Kidney epithelial cell (primary cell): ENCODE results near the gene ZNF490. TPM values are rescaled to one million over a fixed set of nuclear protein-coding genes. Genes with fewer than 3 reads are reported as not detected.

Source experiments
- DNase-seq: peaks from one replicate; pipeline ENCODE4 v3.0.0-alpha.2; 2010; ENCODE audit warnings: low read depth
- H3K27me3 ChIP-seq: 2 replicates; pipeline ENCODE4 v1.6.0; 2011; ENCODE audit warnings: low read length; ENCODE audit not compliant: control insufficient read depth, insufficient read depth
- H3K36me3 ChIP-seq: 2 replicates; pipeline ENCODE4 v1.5.1; 2011; ENCODE audit warnings: low read length; ENCODE audit not compliant: control insufficient read depth, insufficient read depth
- H3K4me3 ChIP-seq: 2 replicates; pipeline ENCODE4 v1.5.1; 2011; ENCODE audit warnings: low read depth, mild to moderate bottlenecking, control low read depth, low read length
- total RNA-seq: library from RNA; depleted of rRNA; stranded (reverse); fragments of >200 nt; gene quantifications from 2 replicates; pipeline ENCODE4 v1.2.3, GENCODE V29; 2015
- TF ChIP-seq, protein P1 (sequence below): IDR thresholded peaks from 2 replicates; pipeline ENCODE4 v1.5.1; 2011; ENCODE audit warnings: mild to moderate bottlenecking, moderate library complexity, low read length, control low read depth, inconsistent platforms; ENCODE audit not compliant: insufficient read depth, poor library complexity, severe bottlenecking

ZNF490 gene
- total RNA-seq: 6.0 and 6.6 TPM in 2 replicates

DNA sequence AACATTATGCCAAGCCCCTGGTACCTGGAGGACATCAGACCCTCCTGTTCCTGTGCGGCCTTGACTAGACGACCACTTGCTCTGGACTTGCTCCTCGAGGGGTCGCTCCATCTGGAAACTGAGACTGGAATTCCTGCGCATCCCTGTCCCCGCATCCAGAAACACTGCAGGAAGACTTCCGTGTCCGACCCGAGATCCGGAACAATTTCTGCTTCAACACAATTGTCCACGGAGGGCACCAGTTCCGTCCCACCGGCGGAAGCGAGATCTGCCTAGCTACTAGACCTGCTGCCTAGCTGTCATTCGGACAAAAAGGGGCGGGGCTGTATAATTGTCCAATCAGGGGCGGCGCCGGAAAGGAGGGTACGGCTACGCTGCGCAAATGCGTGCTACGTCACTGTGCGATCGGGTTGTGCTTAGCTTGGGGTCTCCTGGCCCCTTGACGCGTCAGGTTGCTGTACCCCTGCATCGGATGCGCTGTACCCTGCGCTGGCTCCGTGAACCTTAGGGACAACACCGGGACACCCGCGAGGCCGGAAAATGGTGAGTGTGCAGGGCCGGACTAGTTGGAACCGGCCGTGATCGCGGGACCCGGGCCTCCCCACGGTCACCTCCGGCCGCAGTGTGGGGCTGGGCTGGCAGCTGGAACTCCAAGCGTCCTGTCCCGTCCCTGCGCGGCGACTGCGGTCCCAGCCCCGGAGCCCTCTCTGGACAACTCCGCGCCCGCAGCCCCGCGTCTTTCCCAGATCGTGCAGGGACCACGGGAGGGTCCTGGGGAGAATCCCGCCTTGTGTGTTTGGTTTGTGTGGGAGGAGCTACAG, at the start of gene ZNF490, which contains the start of gene ZNF791:
ZNF490 (minus strand) TSS at position 274 of the 821 bp plus-strand sequence; CDS start at position 141, 133 bp downstream.
ZNF791 (plus strand) TSS at position 381 of the 821 bp plus-strand sequence; CDS start at position 541, 160 bp downstream.
- Histone ChIP-seq H3K36me3 (peaks cover 1% of the 10 kb centered on the region), H3K4me3 (peak within 1 kb of the TSS; percentile 79), H3K27me3 (no peaks in the 10 kb centered on the region)
- peak; percentile 83 for DNase-seq
- TF ChIP-seq, protein P1, sequence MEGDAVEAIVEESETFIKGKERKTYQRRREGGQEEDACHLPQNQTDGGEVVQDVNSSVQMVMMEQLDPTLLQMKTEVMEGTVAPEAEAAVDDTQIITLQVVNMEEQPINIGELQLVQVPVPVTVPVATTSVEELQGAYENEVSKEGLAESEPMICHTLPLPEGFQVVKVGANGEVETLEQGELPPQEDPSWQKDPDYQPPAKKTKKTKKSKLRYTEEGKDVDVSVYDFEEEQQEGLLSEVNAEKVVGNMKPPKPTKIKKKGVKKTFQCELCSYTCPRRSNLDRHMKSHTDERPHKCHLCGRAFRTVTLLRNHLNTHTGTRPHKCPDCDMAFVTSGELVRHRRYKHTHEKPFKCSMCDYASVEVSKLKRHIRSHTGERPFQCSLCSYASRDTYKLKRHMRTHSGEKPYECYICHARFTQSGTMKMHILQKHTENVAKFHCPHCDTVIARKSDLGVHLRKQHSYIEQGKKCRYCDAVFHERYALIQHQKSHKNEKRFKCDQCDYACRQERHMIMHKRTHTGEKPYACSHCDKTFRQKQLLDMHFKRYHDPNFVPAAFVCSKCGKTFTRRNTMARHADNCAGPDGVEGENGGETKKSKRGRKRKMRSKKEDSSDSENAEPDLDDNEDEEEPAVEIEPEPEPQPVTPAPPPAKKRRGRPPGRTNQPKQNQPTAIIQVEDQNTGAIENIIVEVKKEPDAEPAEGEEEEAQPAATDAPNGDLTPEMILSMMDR: peak; percentile 6

- H3K36me3 ChIP-seq: no peaks in the 10 kb centered on the region
- no peak for DNase-seq
- no peaks in the 10 kb centered on the region for H3K27me3 ChIP-seq
- TF ChIP-seq, protein P1: no peak
- no peak overlapping the region for H3K4me3 ChIP-seq
Measured at GRCh38 chr19:12657966-12658365, 47.4 kb upstream of the ZNF490 start.

DNA sequence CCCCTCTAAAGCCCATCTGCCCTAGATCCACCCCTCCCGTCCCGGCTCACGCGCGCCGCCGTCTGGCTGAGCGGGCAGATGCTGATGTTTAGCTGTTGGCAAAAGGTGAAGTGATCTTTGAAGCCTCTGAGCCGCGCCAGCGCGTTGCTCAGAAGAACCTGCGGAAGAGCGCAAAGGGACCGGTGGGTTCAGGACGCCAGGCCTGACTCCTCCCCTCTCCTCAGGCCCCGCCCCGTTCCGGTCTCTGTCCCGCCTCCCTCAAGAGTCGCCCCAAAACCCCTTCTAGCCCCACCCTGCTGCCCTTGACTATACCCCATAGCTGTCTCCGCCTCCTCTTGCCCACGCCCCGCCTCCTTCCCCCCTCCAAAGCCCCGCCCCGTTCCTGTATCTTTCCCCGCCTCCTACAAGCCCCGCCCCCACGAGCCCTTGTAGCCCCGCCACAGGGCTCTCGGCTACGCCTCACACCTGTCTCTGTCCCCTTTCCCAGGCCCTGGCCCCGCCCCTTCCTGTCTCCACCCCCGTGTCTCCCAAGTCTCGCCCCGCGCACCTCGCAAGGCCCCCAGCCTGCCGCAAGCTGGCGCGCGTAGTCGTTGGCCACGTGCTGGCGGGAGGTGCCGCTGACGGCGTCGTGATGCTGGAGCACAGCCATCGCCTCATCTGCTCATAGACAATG, 46.4 kb upstream of the ZNF490 start:
- TF ChIP-seq, protein P1: no peak
- no peak overlapping the region for H3K4me3 ChIP-seq
- DNase-seq: no peak
- H3K36me3 ChIP-seq: no peaks in the 10 kb centered on the region
- H3K27me3 ChIP-seq: no peaks in the 10 kb centered on the region

GRCh38 chr19:12655546-12655945, 44.9 kb upstream of the ZNF490 start:
- DNase-seq: no peak
- Histone ChIP-seq H3K36me3 (no peaks in the 10 kb centered on the region), H3K4me3 (no peak overlapping the region), H3K27me3 (no peaks in the 10 kb centered on the region)
- TF ChIP-seq, protein P1: no peak

- no peak for DNase-seq
- TF ChIP-seq, protein P1: no peak
- Histone ChIP-seq H3K27me3 (no peaks in the 10 kb centered on the region), H3K36me3 (no peaks in the 10 kb centered on the region), H3K4me3 (no peak overlapping the region)
Measured at GRCh38 chr19:12652219-12652618, 41.6 kb upstream of the ZNF490 start.
